H1 (cell line): Measurements from ENCODE around the gene DPRX. TPM values are rescaled to one million over a fixed set of nuclear protein-coding genes. Genes with fewer than 3 reads are reported as not detected.
"Not testable (repeated sequence)": the region's sequence is repeated elsewhere in the genome, so short reads cannot be mapped to it uniquely, and the experiment has no call there.

Experiments
- CTCF ChIA-PET: fragments of 300-600 bp; sonication (Branson Sonifier 250); formaldehyde crosslinking; loops from one replicate; lab custom pipeline; 2021; ENCODE audit not compliant: partially characterized antibody; lab: Charles Lee
- POLR2A ChIA-PET: fragments of 300-600 bp; sonication (Branson Sonifier 250); formaldehyde crosslinking; loops from one replicate; lab custom pipeline; 2021; ENCODE audit warnings: inconsistent platforms; ENCODE audit not compliant: partially characterized antibody; lab: Charles Lee
- DNase-seq, 2 experiments: peaks; one replicate each; pipeline versions ENCODE4 v3.0.0 to v3.0.0-alpha.2; 2010 to 2022; ENCODE audit warnings: low spot score in 2 of 2, low read depth in 1 of 2, mixed read lengths in 1 of 2
- FAIRE-seq: peaks from 2 replicates; lab custom pipeline; 2011; peaks lifted over from hg19 to GRCh38; lab: Jason Lieb, UNC
- H2AFZ ChIP-seq: 2 replicates; pipeline ENCODE4 v1.8.1; 2012; ENCODE audit warnings: low read length, inconsistent platforms
- H2AK5ac ChIP-seq: 2 replicates; pipeline ENCODE4 v1.6.1; 2013; ENCODE audit warnings: low read depth, low read length
- H2BK120ac ChIP-seq: replicated peaks from 2 replicates; pipeline ENCODE3; 2013; ENCODE audit warnings: low read depth, low read length, inconsistent platforms
- H2BK12ac ChIP-seq: 2 replicates; pipeline ENCODE4 v1.6.1; 2013; ENCODE audit warnings: low read depth, low read length
- H2BK15ac ChIP-seq: 2 replicates; pipeline ENCODE4 v1.6.1; 2013; ENCODE audit warnings: low read length
- H2BK20ac ChIP-seq: 2 replicates; pipeline ENCODE4 v1.6.1; 2013; ENCODE audit warnings: low read length
- H2BK5ac ChIP-seq: 2 replicates; pipeline ENCODE4 v1.6.1; 2013; ENCODE audit warnings: low read depth, low read length
- H3K14ac ChIP-seq: 2 replicates; pipeline ENCODE4 v1.6.1; 2013; ENCODE audit warnings: inconsistent platforms; ENCODE audit not compliant: insufficient read length
- H3K18ac ChIP-seq: 2 replicates; pipeline ENCODE4 v1.6.1; 2013; ENCODE audit warnings: low read length; ENCODE audit errors: extremely low read depth
- H3K23ac ChIP-seq: 2 replicates; pipeline ENCODE4 v1.6.1; 2013; ENCODE audit warnings: inconsistent platforms; ENCODE audit not compliant: insufficient read length
- H3K23me2 ChIP-seq: 2 replicates; pipeline ENCODE4 v1.6.1; 2013; ENCODE audit warnings: low read depth, low read length
- H3K27ac ChIP-seq: 2 replicates; pipeline ENCODE4 v1.6.1; 2011; ENCODE audit warnings: low read depth, low read length, inconsistent platforms
- H3K27me3 ChIP-seq, 4 experiments: replicated peaks in 1 of 4; 1 replicate in 1 of 4; 2 replicates in 3 of 4; pipeline versions ENCODE4 v1.6.1 to v1.8.1; 2011 to 2013; ENCODE audit warnings: low read length in 3 of 4, mild to moderate bottlenecking in 3 of 4, inconsistent platforms in 2 of 4, mixed read lengths in 2 of 4, moderate library complexity in 1 of 4; ENCODE audit not compliant: control insufficient read depth in 3 of 4, insufficient read depth in 3 of 4; ENCODE audit errors: extremely low read depth in 1 of 4
- H3K36me3 ChIP-seq, 4 experiments: 2 replicates each; pipeline versions ENCODE4 v1.6.1 to v1.8.1; 2011 to 2013; ENCODE audit warnings: mild to moderate bottlenecking in 4 of 4, low read length in 3 of 4, moderate library complexity in 2 of 4, control low read depth in 1 of 4, inconsistent platforms in 1 of 4; ENCODE audit not compliant: insufficient read depth in 4 of 4, control insufficient read depth in 2 of 4
- H3K4ac ChIP-seq: replicated peaks from 2 replicates; pipeline ENCODE3; 2013; ENCODE audit warnings: low read length, low read depth, mixed read lengths, inconsistent platforms; ENCODE audit not compliant: insufficient read length
- H3K4me1 ChIP-seq, 4 experiments: replicated peaks in 1 of 4; 1 replicate in 1 of 4; 2 replicates in 3 of 4; pipeline versions ENCODE4 v1.6.1 to v1.8.1; 2011 to 2013; ENCODE audit warnings: low read length in 3 of 4, inconsistent platforms in 2 of 4, mixed read lengths in 1 of 4; ENCODE audit not compliant: insufficient read depth in 4 of 4, control insufficient read depth in 3 of 4
- H3K4me2 ChIP-seq, 2 experiments: 2 replicates each; pipeline versions ENCODE4 v1.6.1 to v1.8.1; 2011 to 2013; ENCODE audit warnings: low read depth in 2 of 2, low read length in 2 of 2, control low read depth in 1 of 2, inconsistent platforms in 1 of 2, mild to moderate bottlenecking in 1 of 2; ENCODE audit not compliant: insufficient read depth in 1 of 2
- H3K4me3 ChIP-seq, 4 experiments: fragments of 200-600, 300-600 bp in 1 of 4; sonication (generic), shearing (Covaris generic), sonication (Bioruptor Twin) in 1 of 4; 2 replicates each; pipeline versions ENCODE4 v1.5.1 to v1.8.1; 2011 to 2016; ENCODE audit warnings: low read length in 4 of 4, low read depth in 3 of 4, control low read depth in 2 of 4, inconsistent platforms in 2 of 4, mild to moderate bottlenecking in 2 of 4, mixed read lengths in 1 of 4, moderate library complexity in 1 of 4; ENCODE audit not compliant: insufficient read depth in 2 of 4; ENCODE audit errors: extremely low read depth in 1 of 4
- H3K56ac ChIP-seq: replicated peaks from 2 replicates; pipeline ENCODE3; 2013; ENCODE audit warnings: low read depth, mild to moderate bottlenecking, mixed read lengths, low read length, inconsistent platforms; ENCODE audit not compliant: insufficient read length
- H3K79me1 ChIP-seq: 2 replicates; pipeline ENCODE4 v1.6.1; 2013; ENCODE audit warnings: low read depth, low read length, control low read depth
- H3K79me2 ChIP-seq, 2 experiments: 2 replicates each; pipeline versions ENCODE4 v1.6.1 to v1.8.1; 2012 to 2013; ENCODE audit warnings: low read length in 2 of 2, mild to moderate bottlenecking in 2 of 2, inconsistent platforms in 1 of 2; ENCODE audit not compliant: insufficient read depth in 2 of 2, control insufficient read depth in 1 of 2
- H3K9ac ChIP-seq, 4 experiments: replicated peaks in 1 of 4; 1 replicate in 1 of 4; 2 replicates in 3 of 4; pipeline versions ENCODE4 v1.6.1 to v1.8.1; 2011 to 2013; ENCODE audit warnings: low read depth in 3 of 4, low read length in 3 of 4, control low read depth in 2 of 4, mild to moderate bottlenecking in 2 of 4, moderate library complexity in 2 of 4, inconsistent platforms in 1 of 4; ENCODE audit errors: extremely low read depth in 1 of 4
- H3K9me3 ChIP-seq, 2 experiments: 2 replicates each; pipeline versions ENCODE4 v1.6.1 to v1.8.1; 2012 to 2013; ENCODE audit warnings: mild to moderate bottlenecking in 2 of 2, moderate library complexity in 2 of 2, control low read depth in 1 of 2, inconsistent platforms in 1 of 2, low read depth in 1 of 2, low read length in 1 of 2, mixed read lengths in 1 of 2; ENCODE audit not compliant: insufficient read depth in 2 of 2
- H4K20me1 ChIP-seq, 2 experiments: replicated peaks in 1 of 2; 2 replicates each; pipeline versions ENCODE3 to v1.8.1; 2011 to 2013; ENCODE audit warnings: inconsistent platforms in 2 of 2, low read length in 2 of 2, mild to moderate bottlenecking in 1 of 2; ENCODE audit not compliant: insufficient read depth in 2 of 2, control insufficient read depth in 1 of 2
- H4K5ac ChIP-seq: 2 replicates; pipeline ENCODE4 v1.6.1; 2013; ENCODE audit warnings: low read length, low read depth, mixed read lengths, inconsistent platforms; ENCODE audit not compliant: insufficient read length
- H4K8ac ChIP-seq: 2 replicates; pipeline ENCODE4 v1.8.0; 2013; ENCODE audit warnings: mild to moderate bottlenecking, moderate library complexity, low read length, inconsistent platforms; ENCODE audit not compliant: insufficient read depth; ENCODE audit errors: extremely low read depth
- H4K91ac ChIP-seq: replicated peaks from 2 replicates; pipeline ENCODE3; 2013; ENCODE audit warnings: low read length, mixed read lengths, inconsistent platforms; ENCODE audit not compliant: insufficient read length
- WGBS, 2 experiments: shearing (Covaris generic) in 1 of 2; methylation state at CpG; one replicate each; pipeline versions ENCODE4 v1.1.6 to v1.1.7; 2013 to 2015; ENCODE audit warnings: low lambda C conversion rate in 2 of 2, mixed read lengths in 2 of 2, inconsistent platforms in 1 of 2, low coverage in 1 of 2, missing lambda C conversion rate in 1 of 2; ENCODE audit not compliant: insufficient replicate concordance in 2 of 2, insufficient coverage in 1 of 2, insufficient read length in 1 of 2; ENCODE audit errors: extremely low coverage in 1 of 2, missing lambda C conversion rate in 1 of 2; 5-methylcytosine and 5-hydroxymethylcytosine counted together
- polyA plus RNA-seq, 7 experiments: library from polyadenylated mRNA; depleted of rRNA in 3 of 7; stranded (reverse) in 5 of 7; unstranded in 2 of 7; fragments of >200 nt in 5 of 7; fragments of 200-250 nt in 2 of 7; gene quantifications; 1 replicate in 5 of 7; 2 replicates in 1 of 7; 4 replicates in 1 of 7; pipeline versions ENCODE4 v1.2.1 to v1.2.3, GENCODE V29; 2011 to 2013; ENCODE audit warnings: missing spikeins in 2 of 7, mixed read lengths in 2 of 7
- total RNA-seq: library from RNA; stranded (reverse); fragmentation: NEBNext Ultra II Directional; extraction: Animal tissue kit (Norgen Biotek cat#: 25700); gene quantifications from 2 replicates; pipeline ENCODE4 v1.2.1, GENCODE V29; 2021

Gene DPRX
- total and polyA plus RNA-seq, 2 of the 8 experiments (the other 6 are each of a cell fraction or from before 2014, with no cell fraction given), result not detected

GRCh38 chr19:53668804-53669203, 37.0 kb downstream of the DPRX start:
- H3K4me3 ChIP-seq, H2BK5ac ChIP-seq, H2BK15ac ChIP-seq, H3K56ac ChIP-seq, H2BK20ac ChIP-seq, H4K20me1 ChIP-seq, H3K23me2 ChIP-seq, H3K27ac ChIP-seq, H2BK12ac ChIP-seq, H3K4ac ChIP-seq, H3K27me3 ChIP-seq, H2AK5ac ChIP-seq, H3K36me3 ChIP-seq, H3K9me3 ChIP-seq, H2BK120ac ChIP-seq, H3K23ac ChIP-seq, H3K79me2 ChIP-seq, H3K14ac ChIP-seq, H4K5ac ChIP-seq, H2AFZ ChIP-seq, H4K8ac ChIP-seq, H3K79me1 ChIP-seq, H3K18ac ChIP-seq, H4K91ac ChIP-seq, H3K9ac ChIP-seq, DNase-seq: not testable (repeated sequence)
- Histone ChIP-seq H3K4me2 (0 out of 4 replicates have a peak overlapping the region, but pooled peaks of 1 of the 2 experiments have one; percentile 24), H3K4me1 (peaks cover 4 to 14% (median 10%) of the 10 kb centered on the region in 4 experiments)
- WGBS, 2 experiments, result 67% methylated on average over 3 of the region's 3 CpGs; no CpG with 5 or more reads in 1 of the 2 experiments
- FAIRE-seq, result peak; percentile 99
- CTCF ChIA-PET, result interaction anchor here (1.1 kb wide), 1 partner anchor 76 kb away, joined by 3 read pairs; no protein-coding TSS in a partner anchor
- POLR2A ChIA-PET, result interaction anchor here (1.6 kb wide), 1 partner anchor 73 kb away, joined by 5 read pairs; no protein-coding TSS in a partner anchor
